Duodenal mucosa (tissue), 2 donors: ENCODE results near the gene STK10.
"Not testable (repeated sequence)": the region's sequence is repeated elsewhere in the genome, so short reads cannot be mapped to it uniquely, and the experiment has no call there.

Source experiments
- H3K27ac ChIP-seq: one replicate; pipeline ENCODE4 v1.7.0; 2013; ENCODE audit warnings: low read depth, low read length
- H3K27me3 ChIP-seq, 2 donors: one replicate each; pipeline ENCODE4 v1.7.0; 2013; ENCODE audit warnings: low read length in 2 of 2, control low read depth in 1 of 2; ENCODE audit not compliant: insufficient read depth in 2 of 2, control insufficient read depth in 1 of 2
- H3K36me3 ChIP-seq, 2 donors: one replicate each; pipeline ENCODE4 v1.7.0; 2013; ENCODE audit warnings: low read length in 2 of 2, control low read depth in 1 of 2; ENCODE audit not compliant: insufficient read depth in 2 of 2, control insufficient read depth in 1 of 2
- H3K4me1 ChIP-seq, 2 donors: one replicate each; pipeline ENCODE4 v1.7.0; 2013; ENCODE audit warnings: low read length in 2 of 2, control low read depth in 1 of 2; ENCODE audit not compliant: insufficient read depth in 2 of 2, control insufficient read depth in 1 of 2
- H3K4me3 ChIP-seq, 2 donors: one replicate each; pipeline ENCODE4 v1.7.0; 2013; ENCODE audit warnings: low read length in 2 of 2, low read depth in 1 of 2
- H3K9ac ChIP-seq, 2 donors: one replicate each; pipeline ENCODE4 v1.7.0; 2013; ENCODE audit warnings: low read length in 2 of 2, low read depth in 1 of 2
- H3K9me3 ChIP-seq, 2 donors: one replicate each; pipeline ENCODE4 v1.7.0; 2013; ENCODE audit warnings: low read length in 2 of 2, control low read depth in 1 of 2; ENCODE audit not compliant: control insufficient read depth in 1 of 2

The STK10 gene

GRCh38 chr5:172031894-172032461 lies 156.0 kb downstream of the STK10 start:
- H3K36me3 ChIP-seq = no peaks in the 10 kb centered on the region
- H3K9ac ChIP-seq = no peak overlapping the region
- H3K4me1 ChIP-seq = no peaks in the 10 kb centered on the region
- H3K27ac ChIP-seq = no peak overlapping the region
- H3K4me3 ChIP-seq = no peak overlapping the region
- no peaks in the 10 kb centered on the region for H3K9me3 ChIP-seq
- H3K27me3 ChIP-seq = no peaks in the 10 kb centered on the region

- no peak overlapping the region for H3K27ac ChIP-seq
- H3K4me1 ChIP-seq = no peaks in the 10 kb centered on the region
- no peaks in the 10 kb centered on the region for H3K36me3 ChIP-seq
- no peak overlapping the region for H3K4me3 ChIP-seq
- H3K9me3 ChIP-seq = no peaks in the 10 kb centered on the region
- no peak overlapping the region for H3K9ac ChIP-seq
- no peaks in the 10 kb centered on the region for H3K27me3 ChIP-seq
Observed at GRCh38 chr5:172029876-172030275, 158.1 kb downstream of the STK10 start.

GRCh38 chr5:172028167-172028566 lies 159.9 kb downstream of the STK10 start:
- H3K4me3 ChIP-seq = no peak overlapping the region
- H3K27ac ChIP-seq = no peak overlapping the region
- no peaks in the 10 kb centered on the region for H3K36me3 ChIP-seq
- H3K9ac ChIP-seq = no peak overlapping the region
- no peaks in the 10 kb centered on the region for H3K27me3 ChIP-seq
- H3K9me3 ChIP-seq = no peaks in the 10 kb centered on the region
- no peaks in the 10 kb centered on the region for H3K4me1 ChIP-seq

- not testable (repeated sequence) for H3K36me3 ChIP-seq, H3K9ac ChIP-seq, H3K27me3 ChIP-seq, H3K27ac ChIP-seq, H3K4me3 ChIP-seq, H3K4me1 ChIP-seq, H3K9me3 ChIP-seq
Observed at GRCh38 chr5:172020110-172020786, 167.8 kb downstream of the STK10 start.

GRCh38 chr5:172015346-172015745 lies 172.7 kb downstream of the STK10 start:
- no peak overlapping the region for H3K4me3 ChIP-seq
- no peaks in the 10 kb centered on the region for H3K4me1 ChIP-seq
- no peaks in the 10 kb centered on the region for H3K9me3 ChIP-seq
- H3K27ac ChIP-seq = no peak overlapping the region
- H3K27me3 ChIP-seq = no peaks in the 10 kb centered on the region
- H3K9ac ChIP-seq = no peak overlapping the region
- no peaks in the 10 kb centered on the region for H3K36me3 ChIP-seq

GRCh38 chr5:172010278-172010677 lies 177.7 kb downstream of the STK10 start:
- peaks cover 12 to 13% of the 10 kb centered on the region in 2 donors for H3K4me1 ChIP-seq
- H3K9ac ChIP-seq = no peak overlapping the region
- H3K27me3 ChIP-seq = no peaks in the 10 kb centered on the region
- H3K4me3 ChIP-seq = no peak overlapping the region
- no peaks in the 10 kb centered on the region for H3K36me3 ChIP-seq
- H3K9me3 ChIP-seq = no peaks in the 10 kb centered on the region
- no peak overlapping the region for H3K27ac ChIP-seq

GRCh38 chr5:172009536-172010270 lies 178.3 kb downstream of the STK10 start:
- no peak overlapping the region for H3K4me3 ChIP-seq
- H3K27me3 ChIP-seq = no peaks in the 10 kb centered on the region
- no peak overlapping the region for H3K27ac ChIP-seq
- H3K4me1 ChIP-seq = peaks cover 18 to 19% of the 10 kb centered on the region in 2 donors
- no peaks in the 10 kb centered on the region for H3K9me3 ChIP-seq
- no peaks in the 10 kb centered on the region for H3K36me3 ChIP-seq
- H3K9ac ChIP-seq = no peak overlapping the region

GRCh38 chr5:172008689-172009141 lies 179.3 kb downstream of the STK10 start:
- Histone ChIP-seq H3K27ac (no peak overlapping the region), H3K4me1 (peaks cover 26 to 28% of the 10 kb centered on the region in 2 donors), H3K4me3 (no peak overlapping the region), H3K9me3 (no peaks in the 10 kb centered on the region), H3K9ac (no peak overlapping the region), H3K27me3 (no peaks in the 10 kb centered on the region), H3K36me3 (no peaks in the 10 kb centered on the region)

GRCh38 chr5:172008111-172008455 lies 179.9 kb downstream of the STK10 start:
- Histone ChIP-seq H3K27me3 (no peaks in the 10 kb centered on the region), H3K9ac (no peak overlapping the region), H3K36me3 (no peaks in the 10 kb centered on the region), H3K9me3 (no peaks in the 10 kb centered on the region), H3K4me1 (peaks cover 32 to 34% of the 10 kb centered on the region in 2 donors), H3K27ac (no peak overlapping the region), H3K4me3 (no peak overlapping the region)
